Dermis lymphatic vessel endothelial cell (primary cell): ENCODE results near the gene ZNF429. TPM values are rescaled to one million over a fixed set of nuclear protein-coding genes. Genes with fewer than 3 reads are reported as not detected.

Experiments used
- total RNA-seq: library from RNA; depleted of rRNA; stranded (reverse); fragments of >200 nt; gene quantifications from 2 replicates; pipeline ENCODE4 v1.2.1, GENCODE V29; 2014

Gene ZNF429
- total RNA-seq = 1.4 and 3.4 TPM in 2 replicates

GRCh38 chr19:21505459-21506451 lies at the start of gene ZNF429:
Gene ZNF429 (plus strand): TSS chr19:21505602. CDS start chr19:21505772, 170 bp downstream.

Other genes with a start within 250 kb of the ZNF429 start
- 8.2 and 10.5 TPM in 2 replicates for gene ZNF708, start 176.2 kb upstream of the ZNF429 start, total RNA-seq
- gene ZNF738, start 146.6 kb upstream of the ZNF429 start, total RNA-seq = 2.3 and 5.5 TPM in 2 replicates
- 8.1 and 19.9 TPM in 2 replicates for gene ZNF493, start 108.5 kb upstream of the ZNF429 start, total RNA-seq